Hepatocyte (in vitro differentiated cells): ENCODE measurements around the gene IL34.

Source experiments
- EZH2phosphoT487 ChIP-seq: fragments of 200-600 bp; sonication (generic); IDR thresholded peaks from one replicate; pipeline ENCODE4 v1.6.1; 2018; ENCODE audit warnings: antibody characterized with exemption, mild to moderate bottlenecking, low read depth, moderate library complexity; ENCODE audit not compliant: unreplicated experiment, severe bottlenecking
- TF ChIP-seq, protein P1 (sequence below): fragments of 200-600 bp; sonication (generic); IDR thresholded peaks from 2 replicates; pipeline ENCODE4 v1.5.1; 2016; ENCODE audit warnings: antibody characterized with exemption, mild to moderate bottlenecking; ENCODE audit not compliant: poor library complexity

DNA sequence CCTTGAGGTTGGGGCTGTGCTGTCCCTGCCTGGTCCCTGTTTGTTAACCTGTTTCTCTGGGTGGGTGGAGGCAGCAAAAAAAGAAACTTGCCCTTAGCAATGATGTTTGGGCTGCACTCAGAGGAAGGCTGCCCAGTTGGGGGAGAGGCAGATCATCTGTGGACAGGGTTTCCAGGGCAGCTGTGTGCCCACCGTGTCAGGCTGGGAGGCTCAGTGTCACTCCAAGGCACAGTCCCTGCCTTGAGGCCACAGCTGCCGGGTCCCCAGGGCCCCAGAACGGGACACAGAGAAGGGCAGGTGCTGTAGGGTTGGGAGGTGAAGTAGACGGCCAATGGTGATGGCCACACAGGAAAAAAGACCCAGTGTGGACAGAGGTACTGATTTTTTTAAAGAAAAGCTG lies 3.9 kb downstream of the IL34 start:
- TF ChIP-seq, protein P1, sequence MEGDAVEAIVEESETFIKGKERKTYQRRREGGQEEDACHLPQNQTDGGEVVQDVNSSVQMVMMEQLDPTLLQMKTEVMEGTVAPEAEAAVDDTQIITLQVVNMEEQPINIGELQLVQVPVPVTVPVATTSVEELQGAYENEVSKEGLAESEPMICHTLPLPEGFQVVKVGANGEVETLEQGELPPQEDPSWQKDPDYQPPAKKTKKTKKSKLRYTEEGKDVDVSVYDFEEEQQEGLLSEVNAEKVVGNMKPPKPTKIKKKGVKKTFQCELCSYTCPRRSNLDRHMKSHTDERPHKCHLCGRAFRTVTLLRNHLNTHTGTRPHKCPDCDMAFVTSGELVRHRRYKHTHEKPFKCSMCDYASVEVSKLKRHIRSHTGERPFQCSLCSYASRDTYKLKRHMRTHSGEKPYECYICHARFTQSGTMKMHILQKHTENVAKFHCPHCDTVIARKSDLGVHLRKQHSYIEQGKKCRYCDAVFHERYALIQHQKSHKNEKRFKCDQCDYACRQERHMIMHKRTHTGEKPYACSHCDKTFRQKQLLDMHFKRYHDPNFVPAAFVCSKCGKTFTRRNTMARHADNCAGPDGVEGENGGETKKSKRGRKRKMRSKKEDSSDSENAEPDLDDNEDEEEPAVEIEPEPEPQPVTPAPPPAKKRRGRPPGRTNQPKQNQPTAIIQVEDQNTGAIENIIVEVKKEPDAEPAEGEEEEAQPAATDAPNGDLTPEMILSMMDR: no peak
- no peak for TF ChIP-seq EZH2phosphoT487
